HG02588 (cell line): ENCODE data around the gene TMEM239.
"Not testable (repeated sequence)": the region's sequence is repeated elsewhere in the genome, so short reads cannot be mapped to it uniquely, and the experiment has no call there.

Experiments
- ATAC-seq: cut with Tn5 transposase; IDR thresholded peaks from one replicate; pipeline ENCODE4 v1.9.1; 2021; ENCODE audit warnings: mild to moderate bottlenecking, moderate library complexity; ENCODE audit not compliant: unreplicated experiment

Gene TMEM239

GRCh38 chr20:2799688-2800520 lies 16.3 kb upstream of the TMEM239 start:
- ATAC-seq: peak; percentile 36

- ATAC-seq: peak; percentile 45
These were observed 15.5 kb upstream of the TMEM239 start, which contains the start of gene CPXM1 for GRCh38 chr20:2800521-2801285. Gene CPXM1 (minus strand): TSS chr20:2800627. CDS start chr20:2800572, 55 bp downstream.

GRCh38 chr20:2801286-2801728 lies 14.9 kb upstream of the TMEM239 start:
- ATAC-seq: peak; percentile 2

GRCh38 chr20:2804041-2804828 lies 11.9 kb upstream of the TMEM239 start:
- no peak for ATAC-seq

GRCh38 chr20:2804852-2805688 lies 11.1 kb upstream of the TMEM239 start:
- no peak for ATAC-seq

GRCh38 chr20:2805689-2806350 lies 10.3 kb upstream of the TMEM239 start:
- ATAC-seq: no peak

GRCh38 chr20:2806351-2806701 lies 9.8 kb upstream of the TMEM239 start:
- no peak for ATAC-seq

- ATAC-seq: no peak
These were observed 9.1 kb upstream of the TMEM239 start for GRCh38 chr20:2807019-2807418.

GRCh38 chr20:2807929-2808328 lies 8.2 kb upstream of the TMEM239 start:
- not testable (repeated sequence) for ATAC-seq

- ATAC-seq: no peak
These were observed 6.5 kb upstream of the TMEM239 start for GRCh38 chr20:2809690-2810089.

GRCh38 chr20:2812189-2812588 lies 4.0 kb upstream of the TMEM239 start:
- ATAC-seq: no peak

GRCh38 chr20:2814076-2814475 lies 2.1 kb upstream of the TMEM239 start:
- ATAC-seq: no peak

- ATAC-seq: no peak
These were observed 1.5 kb upstream of the TMEM239 start, which contains the start of gene C20orf141 for GRCh38 chr20:2814587-2815051. Gene C20orf141 (plus strand): TSS chr20:2814987. CDS start chr20:2815185, 198 bp downstream.

GRCh38 chr20:2815242-2815900 lies 793 bp upstream of the TMEM239 start:
- no peak for ATAC-seq

GRCh38 chr20:2816583-2817340 lies 598 bp downstream of the TMEM239 start:
- ATAC-seq: no peak

GRCh38 chr20:2817341-2817726 lies 1.2 kb downstream of the TMEM239 start:
- no peak for ATAC-seq

GRCh38 chr20:2817891-2818595 lies 1.9 kb downstream of the TMEM239 start:
- no peak for ATAC-seq
